Neuron (in vitro differentiated cells): Measurements from ENCODE around the gene ASIP.
A peak's percentile ranks its signal among the peaks of the same experiment; 100 is the strongest.

Experiments
- H2AFZ ChIP-seq: one replicate; pipeline ENCODE4 v1.6.1; 2013; ENCODE audit warnings: low read depth, mild to moderate bottlenecking, inconsistent platforms, low read length, moderate library complexity
- H3K27me3 ChIP-seq: one replicate; pipeline ENCODE4 v1.6.1; 2013; ENCODE audit warnings: low read length; ENCODE audit not compliant: insufficient read depth
- H3K36me3 ChIP-seq: one replicate; pipeline ENCODE4 v1.6.1; 2013; ENCODE audit warnings: low read length; ENCODE audit not compliant: insufficient read depth
- H3K4me1 ChIP-seq: one replicate; pipeline ENCODE4 v1.6.1; 2013; ENCODE audit warnings: low read length; ENCODE audit not compliant: insufficient read depth
- H3K4me3 ChIP-seq: 2 replicates; pipeline ENCODE4 v1.5.1; 2013; ENCODE audit warnings: mild to moderate bottlenecking, low read length, moderate library complexity
- H3K9me3 ChIP-seq: one replicate; pipeline ENCODE4 v1.6.1; 2013; ENCODE audit warnings: low read length

The ASIP gene

GRCh38 chr20:34312024-34312460 is 70.8 kb downstream of the ASIP start:
- Histone ChIP-seq H3K4me1 (peaks cover 8% of the 10 kb centered on the region), H3K9me3 (no peaks in the 10 kb centered on the region), H3K4me3 (no peak overlapping the region), H3K27me3 (no peaks in the 10 kb centered on the region), H3K36me3 (no peaks in the 10 kb centered on the region), H2AFZ (peak overlapping the region; percentile 39)

GRCh38 chr20:34312544-34313217 is 71.5 kb downstream of the ASIP start:
- H2AFZ ChIP-seq, result no peak overlapping the region
- H3K27me3 ChIP-seq, result no peaks in the 10 kb centered on the region
- H3K4me1 ChIP-seq, result peaks cover 8% of the 10 kb centered on the region
- no peaks in the 10 kb centered on the region for H3K9me3 ChIP-seq
- H3K36me3 ChIP-seq, result no peaks in the 10 kb centered on the region
- no peak overlapping the region for H3K4me3 ChIP-seq

GRCh38 chr20:34315236-34315635 is 74.0 kb downstream of the ASIP start:
- H3K27me3 ChIP-seq, result no peaks in the 10 kb centered on the region
- H3K4me3 ChIP-seq, result no peak overlapping the region
- H3K4me1 ChIP-seq, result peaks cover 13% of the 10 kb centered on the region
- H3K36me3 ChIP-seq, result no peaks in the 10 kb centered on the region
- H3K9me3 ChIP-seq, result no peaks in the 10 kb centered on the region
- no peak overlapping the region for H2AFZ ChIP-seq

GRCh38 chr20:34316196-34316814 is 75.1 kb downstream of the ASIP start:
- Histone ChIP-seq H3K27me3 (no peaks in the 10 kb centered on the region), H3K36me3 (no peaks in the 10 kb centered on the region), H2AFZ (no peak overlapping the region), H3K4me1 (peaks cover 13% of the 10 kb centered on the region), H3K4me3 (no peak overlapping the region), H3K9me3 (no peaks in the 10 kb centered on the region)
